ENCODE data around the gene EXD2. TPM values are rescaled to one million over a fixed set of nuclear protein-coding genes. Genes with fewer than 3 reads are reported as not detected.

The EXD2 gene
- total and polyA plus RNA-seq, 10 of the 15 experiments (the other 5 are each of a cell fraction or from before 2014, with no cell fraction given): 1.0 to 12.4 (median 4.6) TPM

DNA sequence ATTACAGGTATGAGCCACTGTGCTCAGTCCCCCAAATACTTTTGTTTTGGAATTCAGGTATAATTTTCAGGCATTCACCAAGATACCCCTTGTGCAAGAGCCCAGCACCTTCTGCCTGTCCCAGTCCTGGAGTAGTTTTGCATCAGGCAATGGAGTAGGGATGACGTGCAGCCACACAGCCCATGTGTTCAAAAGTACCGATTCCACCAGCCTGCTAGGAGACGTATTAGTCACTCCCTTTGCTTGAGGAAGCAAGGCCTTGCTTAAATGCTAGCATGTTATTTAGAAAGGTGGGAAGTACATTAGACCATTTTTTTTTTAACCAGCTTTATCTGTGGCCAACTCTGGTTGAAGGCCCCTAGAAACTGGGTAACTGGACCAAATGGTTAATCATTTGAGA lies 53.6 kb downstream of the EXD2 start:
- H3K27ac ChIP-seq (ENCODE audit: control insufficient read depth, insufficient read depth): no peak overlapping the region
- no peak overlapping the region for H2AFZ ChIP-seq (ENCODE audit: control insufficient read depth, low read depth, low read length)
- H3K9ac ChIP-seq (ENCODE audit: control insufficient read depth, insufficient read depth, low read length): no peak overlapping the region
- no peaks in the 10 kb centered on the region for H3K79me2 ChIP-seq (ENCODE audit: control insufficient read depth, insufficient read depth, low read length)
- intact Hi-C loops (cut with micrococcal nuclease; ENCODE audit: unreplicated experiment): loop anchor here (5.0 kb wide), 1 partner anchor 117 kb away; no protein-coding TSS in a partner anchor
- WGBS (ENCODE audit: insufficient coverage, insufficient replicate concordance, low lambda C conversion rate, missing lambda C conversion rate): 77% methylated on average over 3 of the region's 3 CpGs
- ATAC-seq: no peak
- CTCF ChIA-PET: interaction anchor here (1.0 kb wide), 2 partner anchors 215 to 220 kb away, joined by 3 to 4 read pairs; no protein-coding TSS in a partner anchor
- peaks cover 0 to 6% of the 10 kb centered on the region in 2 experiments; a peak in 1 of 4 replicates for H3K36me3 ChIP-seq (ENCODE audit: control insufficient read depth in 2 of 2, insufficient read depth in 2 of 2, low read length in 1 of 2)
- no peak for FAIRE-seq
- DNase-seq (ENCODE audit: low read depth, low spot score): no peak
- no TSS peak for BruUV-seq (replicated peaks)
- in situ Hi-C loops (cut with MboI): loop anchor here (25.0 kb wide), 1 partner anchor 492 kb away; no protein-coding TSS in a partner anchor
- RAD21 ChIA-PET (ENCODE audit: unreplicated experiment): interaction anchor here (0.7 kb wide), 1 partner anchor 215 kb away, joined by 4 read pairs; no protein-coding TSS in a partner anchor
- H3K4me1 ChIP-seq (ENCODE audit: control insufficient read depth, insufficient read depth, low read length): no peaks in the 10 kb centered on the region
- no peak overlapping the region for H3K4me3 ChIP-seq
- no peaks in the 10 kb centered on the region for H4K20me1 ChIP-seq (ENCODE audit: control insufficient read depth, insufficient read depth)
- no peaks in the 10 kb centered on the region for H3K27me3 ChIP-seq (replicated peaks in 1 of 2; ENCODE audit: control insufficient read depth in 2 of 2, insufficient read depth in 2 of 2, low read length in 1 of 2)
- POLR2A ChIA-PET: interaction anchor here (0.7 kb wide), 1 partner anchor 152 kb away, joined by 4 read pairs; no protein-coding TSS in a partner anchor
- no peaks in the 10 kb centered on the region for H3K9me3 ChIP-seq (replicated peaks; ENCODE audit: control insufficient read depth, insufficient read depth, low read length)
- H3K4me2 ChIP-seq (ENCODE audit: control insufficient read depth, insufficient read depth): no peak overlapping the region
- SMC1A ChIA-PET (ENCODE audit: uncharacterized antibody, unreplicated experiment): interaction anchor here (1.1 to 2.7 kb wide), 2 partner anchors 9 to 12 kb away, joined by 4 to 7 read pairs; no protein-coding TSS in a partner anchor
- no peak for TF ChIP-seq IKZF2 (IDR thresholded peaks at IDR 0.05)
- no peak for TF ChIP-seq CHD4 (IDR thresholded peaks at IDR 0.05)
- no peak for TF ChIP-seq HDAC2 (IDR thresholded peaks at IDR 0.05)
- TF ChIP-seq, protein P1, sequence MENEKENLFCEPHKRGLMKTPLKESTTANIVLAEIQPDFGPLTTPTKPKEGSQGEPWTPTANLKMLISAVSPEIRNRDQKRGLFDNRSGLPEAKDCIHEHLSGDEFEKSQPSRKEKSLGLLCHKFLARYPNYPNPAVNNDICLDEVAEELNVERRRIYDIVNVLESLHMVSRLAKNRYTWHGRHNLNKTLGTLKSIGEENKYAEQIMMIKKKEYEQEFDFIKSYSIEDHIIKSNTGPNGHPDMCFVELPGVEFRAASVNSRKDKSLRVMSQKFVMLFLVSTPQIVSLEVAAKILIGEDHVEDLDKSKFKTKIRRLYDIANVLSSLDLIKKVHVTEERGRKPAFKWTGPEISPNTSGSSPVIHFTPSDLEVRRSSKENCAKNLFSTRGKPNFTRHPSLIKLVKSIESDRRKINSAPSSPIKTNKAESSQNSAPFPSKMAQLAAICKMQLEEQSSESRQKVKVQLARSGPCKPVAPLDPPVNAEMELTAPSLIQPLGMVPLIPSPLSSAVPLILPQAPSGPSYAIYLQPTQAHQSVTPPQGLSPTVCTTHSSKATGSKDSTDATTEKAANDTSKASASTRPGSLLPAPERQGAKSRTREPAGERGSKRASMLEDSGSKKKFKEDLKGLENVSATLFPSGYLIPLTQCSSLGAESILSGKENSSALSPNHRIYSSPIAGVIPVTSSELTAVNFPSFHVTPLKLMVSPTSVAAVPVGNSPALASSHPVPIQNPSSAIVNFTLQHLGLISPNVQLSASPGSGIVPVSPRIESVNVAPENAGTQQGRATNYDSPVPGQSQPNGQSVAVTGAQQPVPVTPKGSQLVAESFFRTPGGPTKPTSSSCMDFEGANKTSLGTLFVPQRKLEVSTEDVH (IDR thresholded peaks at IDR 0.05; ENCODE audit: low read depth, partially characterized antibody): no peak
- no peak for TF ChIP-seq ATF7 (IDR thresholded peaks at IDR 0.05; ENCODE audit: low read depth)
- no peak for TF ChIP-seq SIN3A (IDR thresholded peaks at IDR 0.05; ENCODE audit: low read depth, low read length)
- TF ChIP-seq TBL1XR1 (IDR thresholded peaks at IDR 0.05; ENCODE audit: low read depth, low read length): no peak
- TF ChIP-seq, protein P2, sequence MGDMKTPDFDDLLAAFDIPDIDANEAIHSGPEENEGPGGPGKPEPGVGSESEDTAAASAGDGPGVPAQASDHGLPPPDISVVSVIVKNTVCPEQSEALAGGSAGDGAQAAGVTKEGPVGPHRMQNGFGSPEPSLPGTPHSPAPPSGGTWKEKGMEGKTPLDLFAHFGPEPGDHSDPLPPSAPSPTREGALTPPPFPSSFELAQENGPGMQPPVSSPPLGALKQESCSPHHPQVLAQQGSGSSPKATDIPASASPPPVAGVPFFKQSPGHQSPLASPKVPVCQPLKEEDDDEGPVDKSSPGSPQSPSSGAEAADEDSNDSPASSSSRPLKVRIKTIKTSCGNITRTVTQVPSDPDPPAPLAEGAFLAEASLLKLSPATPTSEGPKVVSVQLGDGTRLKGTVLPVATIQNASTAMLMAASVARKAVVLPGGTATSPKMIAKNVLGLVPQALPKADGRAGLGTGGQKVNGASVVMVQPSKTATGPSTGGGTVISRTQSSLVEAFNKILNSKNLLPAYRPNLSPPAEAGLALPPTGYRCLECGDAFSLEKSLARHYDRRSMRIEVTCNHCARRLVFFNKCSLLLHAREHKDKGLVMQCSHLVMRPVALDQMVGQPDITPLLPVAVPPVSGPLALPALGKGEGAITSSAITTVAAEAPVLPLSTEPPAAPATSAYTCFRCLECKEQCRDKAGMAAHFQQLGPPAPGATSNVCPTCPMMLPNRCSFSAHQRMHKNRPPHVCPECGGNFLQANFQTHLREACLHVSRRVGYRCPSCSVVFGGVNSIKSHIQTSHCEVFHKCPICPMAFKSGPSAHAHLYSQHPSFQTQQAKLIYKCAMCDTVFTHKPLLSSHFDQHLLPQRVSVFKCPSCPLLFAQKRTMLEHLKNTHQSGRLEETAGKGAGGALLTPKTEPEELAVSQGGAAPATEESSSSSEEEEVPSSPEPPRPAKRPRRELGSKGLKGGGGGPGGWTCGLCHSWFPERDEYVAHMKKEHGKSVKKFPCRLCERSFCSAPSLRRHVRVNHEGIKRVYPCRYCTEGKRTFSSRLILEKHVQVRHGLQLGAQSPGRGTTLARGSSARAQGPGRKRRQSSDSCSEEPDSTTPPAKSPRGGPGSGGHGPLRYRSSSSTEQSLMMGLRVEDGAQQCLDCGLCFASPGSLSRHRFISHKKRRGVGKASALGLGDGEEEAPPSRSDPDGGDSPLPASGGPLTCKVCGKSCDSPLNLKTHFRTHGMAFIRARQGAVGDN (IDR thresholded peaks at IDR 0.05): no peak
- TF ChIP-seq, protein P3, sequence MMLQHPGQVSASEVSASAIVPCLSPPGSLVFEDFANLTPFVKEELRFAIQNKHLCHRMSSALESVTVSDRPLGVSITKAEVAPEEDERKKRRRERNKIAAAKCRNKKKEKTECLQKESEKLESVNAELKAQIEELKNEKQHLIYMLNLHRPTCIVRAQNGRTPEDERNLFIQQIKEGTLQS (IDR thresholded peaks at IDR 0.05; ENCODE audit: borderline replicate concordance, extremely low read depth, low read depth, low read length): no peak
- TF ChIP-seq SMC3 (IDR thresholded peaks at IDR 0.05; ENCODE audit: borderline replicate concordance, low read length): no peak
- no peak for TF ChIP-seq SRF (IDR thresholded peaks at IDR 0.05; ENCODE audit: low read depth in 2 of 2, low read length in 2 of 2)
- TF ChIP-seq NR2C1 (IDR thresholded peaks at IDR 0.05): no peak
- TF ChIP-seq BACH1 (IDR thresholded peaks at IDR 0.05; ENCODE audit: borderline replicate concordance): no peak
- no peak for TF ChIP-seq RUNX3 (IDR thresholded peaks at IDR 0.05; ENCODE audit: low read length)
- TF ChIP-seq NR2C2 (IDR thresholded peaks at IDR 0.05; ENCODE audit: borderline replicate concordance, control insufficient read depth, insufficient read length, low read depth): no peak
- no peak for TF ChIP-seq NBN (IDR thresholded peaks at IDR 0.05)
- no peak for TF ChIP-seq SREBF2 (IDR thresholded peaks at IDR 0.05; ENCODE audit: low read length)
- TF ChIP-seq, protein P4, sequence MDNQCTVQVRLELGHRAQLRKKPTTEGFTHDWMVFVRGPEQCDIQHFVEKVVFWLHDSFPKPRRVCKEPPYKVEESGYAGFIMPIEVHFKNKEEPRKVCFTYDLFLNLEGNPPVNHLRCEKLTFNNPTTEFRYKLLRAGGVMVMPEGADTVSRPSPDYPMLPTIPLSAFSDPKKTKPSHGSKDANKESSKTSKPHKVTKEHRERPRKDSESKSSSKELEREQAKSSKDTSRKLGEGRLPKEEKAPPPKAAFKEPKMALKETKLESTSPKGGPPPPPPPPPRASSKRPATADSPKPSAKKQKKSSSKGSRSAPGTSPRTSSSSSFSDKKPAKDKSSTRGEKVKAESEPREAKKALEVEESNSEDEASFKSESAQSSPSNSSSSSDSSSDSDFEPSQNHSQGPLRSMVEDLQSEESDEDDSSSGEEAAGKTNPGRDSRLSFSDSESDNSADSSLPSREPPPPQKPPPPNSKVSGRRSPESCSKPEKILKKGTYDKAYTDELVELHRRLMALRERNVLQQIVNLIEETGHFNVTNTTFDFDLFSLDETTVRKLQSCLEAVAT (IDR thresholded peaks at IDR 0.05): no peak
